Measurements from ENCODE around the gene KANSL1. TPM values are rescaled to one million over a fixed set of nuclear protein-coding genes. Genes with fewer than 3 reads are reported as not detected.
A peak's percentile ranks its signal among the peaks of the same experiment; 100 is the strongest.

KANSL1 gene
- total and polyA plus RNA-seq, 10 of the 15 experiments (the other 5 are each of a cell fraction or from before 2014, with no cell fraction given): 4.7 to 60.6 (median 28.0) TPM

DNA sequence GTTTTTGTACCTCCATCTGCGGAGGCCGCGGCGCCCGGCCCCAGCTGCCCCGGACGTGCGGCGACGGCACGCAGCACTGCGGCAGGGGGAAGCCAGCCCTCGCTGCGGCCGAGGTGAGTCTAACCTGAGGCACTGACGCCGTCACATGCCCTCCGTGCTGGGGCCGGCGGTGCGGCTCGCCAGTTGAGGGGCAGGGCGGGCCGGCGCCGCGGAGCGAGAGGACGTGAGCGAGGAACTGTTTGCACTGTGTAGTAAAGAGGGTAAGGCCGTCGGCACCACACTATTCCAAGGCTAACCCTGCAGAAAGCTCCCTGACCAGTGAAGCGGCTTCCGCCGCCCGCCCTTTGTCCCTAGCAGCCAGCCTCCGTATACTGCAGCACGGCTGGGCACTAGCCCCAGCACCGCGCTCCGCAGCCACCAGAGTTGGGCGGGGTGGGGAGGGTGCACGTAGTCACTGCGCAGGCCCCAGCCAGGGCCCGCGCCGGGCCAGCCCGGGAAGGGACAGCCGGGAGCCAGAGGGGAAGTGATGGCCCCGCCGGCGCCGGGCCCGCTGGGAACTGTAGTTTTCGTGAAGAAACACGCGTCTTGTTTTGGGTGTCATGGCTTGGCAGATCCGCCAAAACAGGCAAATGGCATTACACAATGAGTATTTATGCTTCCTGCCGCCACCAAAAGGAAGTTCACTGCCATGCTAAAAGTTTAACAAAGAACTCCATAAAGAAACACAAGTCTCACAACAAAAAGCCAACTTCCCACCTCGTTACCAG is 580 bp upstream of the KANSL1 start (continued):
- TF ChIP-seq, protein P1, sequence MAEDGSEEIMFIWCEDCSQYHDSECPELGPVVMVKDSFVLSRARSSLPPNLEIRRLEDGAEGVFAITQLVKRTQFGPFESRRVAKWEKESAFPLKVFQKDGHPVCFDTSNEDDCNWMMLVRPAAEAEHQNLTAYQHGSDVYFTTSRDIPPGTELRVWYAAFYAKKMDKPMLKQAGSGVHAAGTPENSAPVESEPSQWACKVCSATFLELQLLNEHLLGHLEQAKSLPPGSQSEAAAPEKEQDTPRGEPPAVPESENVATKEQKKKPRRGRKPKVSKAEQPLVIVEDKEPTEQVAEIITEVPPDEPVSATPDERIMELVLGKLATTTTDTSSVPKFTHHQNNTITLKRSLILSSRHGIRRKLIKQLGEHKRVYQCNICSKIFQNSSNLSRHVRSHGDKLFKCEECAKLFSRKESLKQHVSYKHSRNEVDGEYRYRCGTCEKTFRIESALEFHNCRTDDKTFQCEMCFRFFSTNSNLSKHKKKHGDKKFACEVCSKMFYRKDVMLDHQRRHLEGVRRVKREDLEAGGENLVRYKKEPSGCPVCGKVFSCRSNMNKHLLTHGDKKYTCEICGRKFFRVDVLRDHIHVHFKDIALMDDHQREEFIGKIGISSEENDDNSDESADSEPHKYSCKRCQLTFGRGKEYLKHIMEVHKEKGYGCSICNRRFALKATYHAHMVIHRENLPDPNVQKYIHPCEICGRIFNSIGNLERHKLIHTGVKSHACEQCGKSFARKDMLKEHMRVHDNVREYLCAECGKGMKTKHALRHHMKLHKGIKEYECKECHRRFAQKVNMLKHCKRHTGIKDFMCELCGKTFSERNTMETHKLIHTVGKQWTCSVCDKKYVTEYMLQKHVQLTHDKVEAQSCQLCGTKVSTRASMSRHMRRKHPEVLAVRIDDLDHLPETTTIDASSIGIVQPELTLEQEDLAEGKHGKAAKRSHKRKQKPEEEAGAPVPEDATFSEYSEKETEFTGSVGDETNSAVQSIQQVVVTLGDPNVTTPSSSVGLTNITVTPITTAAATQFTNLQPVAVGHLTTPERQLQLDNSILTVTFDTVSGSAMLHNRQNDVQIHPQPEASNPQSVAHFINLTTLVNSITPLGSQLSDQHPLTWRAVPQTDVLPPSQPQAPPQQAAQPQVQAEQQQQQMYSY (CRISPR knock-in tag; IDR thresholded peaks at IDR 0.05): 0 out of 2 replicates have a peak, but pooled peaks have one; percentile 29
- TF ChIP-seq, protein P2, sequence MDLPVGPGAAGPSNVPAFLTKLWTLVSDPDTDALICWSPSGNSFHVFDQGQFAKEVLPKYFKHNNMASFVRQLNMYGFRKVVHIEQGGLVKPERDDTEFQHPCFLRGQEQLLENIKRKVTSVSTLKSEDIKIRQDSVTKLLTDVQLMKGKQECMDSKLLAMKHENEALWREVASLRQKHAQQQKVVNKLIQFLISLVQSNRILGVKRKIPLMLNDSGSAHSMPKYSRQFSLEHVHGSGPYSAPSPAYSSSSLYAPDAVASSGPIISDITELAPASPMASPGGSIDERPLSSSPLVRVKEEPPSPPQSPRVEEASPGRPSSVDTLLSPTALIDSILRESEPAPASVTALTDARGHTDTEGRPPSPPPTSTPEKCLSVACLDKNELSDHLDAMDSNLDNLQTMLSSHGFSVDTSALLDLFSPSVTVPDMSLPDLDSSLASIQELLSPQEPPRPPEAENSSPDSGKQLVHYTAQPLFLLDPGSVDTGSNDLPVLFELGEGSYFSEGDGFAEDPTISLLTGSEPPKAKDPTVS (IDR thresholded peaks at IDR 0.05; ENCODE audit: low read depth, low read length): no peak
- TF ChIP-seq FOXK2 (IDR thresholded peaks at IDR 0.05): no peak
- TF ChIP-seq, protein P3, sequence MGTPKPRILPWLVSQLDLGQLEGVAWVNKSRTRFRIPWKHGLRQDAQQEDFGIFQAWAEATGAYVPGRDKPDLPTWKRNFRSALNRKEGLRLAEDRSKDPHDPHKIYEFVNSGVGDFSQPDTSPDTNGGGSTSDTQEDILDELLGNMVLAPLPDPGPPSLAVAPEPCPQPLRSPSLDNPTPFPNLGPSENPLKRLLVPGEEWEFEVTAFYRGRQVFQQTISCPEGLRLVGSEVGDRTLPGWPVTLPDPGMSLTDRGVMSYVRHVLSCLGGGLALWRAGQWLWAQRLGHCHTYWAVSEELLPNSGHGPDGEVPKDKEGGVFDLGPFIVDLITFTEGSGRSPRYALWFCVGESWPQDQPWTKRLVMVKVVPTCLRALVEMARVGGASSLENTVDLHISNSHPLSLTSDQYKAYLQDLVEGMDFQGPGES (IDR thresholded peaks at IDR 0.05): no peak
- no peak for TF ChIP-seq IRF4 (IDR thresholded peaks at IDR 0.05; ENCODE audit: low read depth, low read length)
- peak; percentile 12; the same call in 1 of the 2 replicates for TF ChIP-seq SMC3 (IDR thresholded peaks at IDR 0.05; ENCODE audit: borderline replicate concordance, low read length)
- no peak for TF ChIP-seq ZNF217 (IDR thresholded peaks at IDR 0.05)
- peak; percentile 82; the same call in 2 of the 3 replicates for TF ChIP-seq POU2F2 (IDR thresholded peaks at IDR 0.05; ENCODE audit: borderline replicate concordance, low read depth, low read length)
- no peak for TF ChIP-seq KAT2A (conservative IDR thresholded peaks at IDR 0.05; ENCODE audit: control insufficient read depth, low read depth, low read length)
- no peak for TF ChIP-seq NFYA (IDR thresholded peaks at IDR 0.05; ENCODE audit: borderline replicate concordance, low read depth, low read length)
- no peak; the same call in 1 of the 2 replicates for TF ChIP-seq RCOR1 (conservative IDR thresholded peaks at IDR 0.05; ENCODE audit: low read depth, low read length)
- no peak for TF ChIP-seq JUNB (IDR thresholded peaks at IDR 0.05)
- TF ChIP-seq ETV6 (conservative IDR thresholded peaks at IDR 0.05 in 1 of 2, IDR thresholded peaks at IDR 0.05 in 1 of 2; ENCODE audit: borderline replicate concordance in 1 of 2, low read depth in 1 of 2): 0 out of 4 replicates have a peak, but pooled peaks of 1 of the 2 experiments have one; percentile 27
- TF ChIP-seq, protein P4, sequence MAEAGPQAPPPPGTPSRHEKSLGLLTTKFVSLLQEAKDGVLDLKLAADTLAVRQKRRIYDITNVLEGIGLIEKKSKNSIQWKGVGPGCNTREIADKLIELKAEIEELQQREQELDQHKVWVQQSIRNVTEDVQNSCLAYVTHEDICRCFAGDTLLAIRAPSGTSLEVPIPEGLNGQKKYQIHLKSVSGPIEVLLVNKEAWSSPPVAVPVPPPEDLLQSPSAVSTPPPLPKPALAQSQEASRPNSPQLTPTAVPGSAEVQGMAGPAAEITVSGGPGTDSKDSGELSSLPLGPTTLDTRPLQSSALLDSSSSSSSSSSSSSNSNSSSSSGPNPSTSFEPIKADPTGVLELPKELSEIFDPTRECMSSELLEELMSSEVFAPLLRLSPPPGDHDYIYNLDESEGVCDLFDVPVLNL (IDR thresholded peaks at IDR 0.05; ENCODE audit: low read depth, low read length): peak; percentile 60; the same call in 1 of the 2 replicates
- TF ChIP-seq, protein P5, sequence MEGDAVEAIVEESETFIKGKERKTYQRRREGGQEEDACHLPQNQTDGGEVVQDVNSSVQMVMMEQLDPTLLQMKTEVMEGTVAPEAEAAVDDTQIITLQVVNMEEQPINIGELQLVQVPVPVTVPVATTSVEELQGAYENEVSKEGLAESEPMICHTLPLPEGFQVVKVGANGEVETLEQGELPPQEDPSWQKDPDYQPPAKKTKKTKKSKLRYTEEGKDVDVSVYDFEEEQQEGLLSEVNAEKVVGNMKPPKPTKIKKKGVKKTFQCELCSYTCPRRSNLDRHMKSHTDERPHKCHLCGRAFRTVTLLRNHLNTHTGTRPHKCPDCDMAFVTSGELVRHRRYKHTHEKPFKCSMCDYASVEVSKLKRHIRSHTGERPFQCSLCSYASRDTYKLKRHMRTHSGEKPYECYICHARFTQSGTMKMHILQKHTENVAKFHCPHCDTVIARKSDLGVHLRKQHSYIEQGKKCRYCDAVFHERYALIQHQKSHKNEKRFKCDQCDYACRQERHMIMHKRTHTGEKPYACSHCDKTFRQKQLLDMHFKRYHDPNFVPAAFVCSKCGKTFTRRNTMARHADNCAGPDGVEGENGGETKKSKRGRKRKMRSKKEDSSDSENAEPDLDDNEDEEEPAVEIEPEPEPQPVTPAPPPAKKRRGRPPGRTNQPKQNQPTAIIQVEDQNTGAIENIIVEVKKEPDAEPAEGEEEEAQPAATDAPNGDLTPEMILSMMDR (IDR thresholded peaks at IDR 0.05 in 2 of 3, conservative IDR thresholded peaks at IDR 0.05 in 1 of 3; ENCODE audit: control insufficient read depth in 2 of 3, extremely low read depth in 1 of 3, insufficient read depth in 1 of 3, low read depth in 3 of 3, low read length in 3 of 3): peak in 2 of 3 experiments; percentile 13 to 26; a peak in 3 of 6 replicates
- peak; percentile 95 for TF ChIP-seq NRF1 (conservative IDR thresholded peaks at IDR 0.05; ENCODE audit: low read depth, low read length)
- no peak for TF ChIP-seq KLF5 (IDR thresholded peaks at IDR 0.05; ENCODE audit: partially characterized antibody)
